Activated CD4-positive, alpha-beta T cell treated with anti-CD3 and anti-CD28 coated beads, Interleukin-2, amount 50 U/mL, for 24 hours (primary cell): Measurements from ENCODE around the gene PPT2.

Experiments used
- DNase-seq, 2 donors: peaks; one replicate each; pipeline ENCODE4 v3.0.0-alpha.2; 2020; ENCODE audit warnings: low read depth in 1 of 2, low spot score in 1 of 2

PPT2 gene

DNA sequence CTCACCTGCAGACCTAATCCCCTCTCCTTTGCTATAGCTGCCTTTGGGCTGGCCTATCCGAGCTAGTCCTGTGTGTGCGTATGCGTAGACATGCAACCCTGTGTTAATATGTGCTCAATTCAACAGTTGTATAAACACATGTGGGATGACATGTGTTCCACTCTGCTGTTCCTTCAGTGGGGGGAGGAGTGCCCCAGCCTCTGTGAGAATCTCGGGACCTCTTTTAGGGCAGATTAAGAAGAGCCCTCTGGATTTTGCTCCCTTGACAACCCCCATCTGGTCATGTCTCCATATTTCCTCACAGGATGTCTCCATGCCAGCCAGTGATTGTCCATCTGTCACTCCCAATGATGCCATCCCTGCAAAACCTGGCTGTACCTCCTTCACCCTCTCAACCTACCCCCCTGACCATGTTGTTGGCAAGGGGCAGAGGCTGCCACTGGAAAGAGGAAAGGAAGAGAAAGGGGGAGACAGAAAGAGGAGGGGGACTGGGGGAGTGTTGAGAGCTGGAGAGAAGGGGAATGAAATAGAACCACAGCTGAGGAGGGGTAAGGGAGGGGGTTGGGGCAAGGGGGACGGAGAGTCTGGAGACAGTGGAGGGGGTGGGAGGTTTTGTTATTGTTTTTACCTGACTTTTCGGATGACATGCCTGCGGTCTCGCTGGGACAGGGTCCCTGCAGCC is 2.6 kb upstream of the PPT2 start:
- DNase-seq = no peak

DNA sequence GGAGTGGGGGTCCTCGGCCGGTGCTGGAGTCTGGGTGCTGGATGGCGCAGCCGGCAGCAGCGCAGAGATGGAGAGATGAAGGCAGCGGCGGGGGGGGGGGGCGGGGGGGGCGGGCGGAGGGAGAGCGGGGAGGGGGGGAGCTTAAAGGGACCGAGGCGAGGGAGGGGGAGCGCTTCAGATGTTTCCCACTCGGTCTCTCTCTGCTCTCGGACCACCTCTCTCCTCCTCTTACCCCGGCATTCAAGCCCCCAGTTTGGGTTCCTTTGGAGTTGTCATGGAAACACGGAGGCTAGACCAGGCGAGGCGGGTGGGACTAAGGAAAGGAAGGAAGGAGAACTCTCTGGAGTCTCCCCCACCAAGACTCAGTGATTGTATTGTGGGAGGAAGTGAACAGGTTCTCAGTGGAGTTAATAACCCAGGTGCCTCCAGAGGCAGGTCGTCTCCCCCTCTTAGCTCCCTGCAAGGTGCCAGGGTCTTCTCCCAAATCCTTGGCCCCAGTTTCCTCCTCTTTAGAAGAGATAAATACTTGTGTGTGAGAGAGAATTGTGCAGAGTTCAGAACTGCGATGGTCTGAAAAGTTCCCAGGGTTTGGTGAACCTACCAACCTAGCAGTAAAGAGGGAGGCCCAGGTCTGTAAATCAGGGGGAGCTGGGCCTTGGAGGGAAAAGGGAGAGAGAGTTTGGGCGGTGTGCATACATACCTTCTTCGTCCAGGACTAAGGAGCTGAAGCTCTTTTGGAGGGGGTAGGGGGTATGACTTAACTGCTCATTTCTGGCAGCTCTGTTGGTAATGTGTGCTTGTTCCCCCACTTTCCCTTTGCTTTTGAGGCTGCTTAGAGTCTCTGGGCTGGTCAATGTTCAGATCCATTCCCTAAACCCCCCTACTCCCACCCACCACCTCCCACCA is 1.8 kb upstream of the PPT2 start, which contains the start of gene PRRT1:
Gene PRRT1, minus strand, starts transcription at position 77 of the 906 bp plus-strand sequence. CDS start 112 bp downstream, outside the sequence.
- no peak for DNase-seq

DNA sequence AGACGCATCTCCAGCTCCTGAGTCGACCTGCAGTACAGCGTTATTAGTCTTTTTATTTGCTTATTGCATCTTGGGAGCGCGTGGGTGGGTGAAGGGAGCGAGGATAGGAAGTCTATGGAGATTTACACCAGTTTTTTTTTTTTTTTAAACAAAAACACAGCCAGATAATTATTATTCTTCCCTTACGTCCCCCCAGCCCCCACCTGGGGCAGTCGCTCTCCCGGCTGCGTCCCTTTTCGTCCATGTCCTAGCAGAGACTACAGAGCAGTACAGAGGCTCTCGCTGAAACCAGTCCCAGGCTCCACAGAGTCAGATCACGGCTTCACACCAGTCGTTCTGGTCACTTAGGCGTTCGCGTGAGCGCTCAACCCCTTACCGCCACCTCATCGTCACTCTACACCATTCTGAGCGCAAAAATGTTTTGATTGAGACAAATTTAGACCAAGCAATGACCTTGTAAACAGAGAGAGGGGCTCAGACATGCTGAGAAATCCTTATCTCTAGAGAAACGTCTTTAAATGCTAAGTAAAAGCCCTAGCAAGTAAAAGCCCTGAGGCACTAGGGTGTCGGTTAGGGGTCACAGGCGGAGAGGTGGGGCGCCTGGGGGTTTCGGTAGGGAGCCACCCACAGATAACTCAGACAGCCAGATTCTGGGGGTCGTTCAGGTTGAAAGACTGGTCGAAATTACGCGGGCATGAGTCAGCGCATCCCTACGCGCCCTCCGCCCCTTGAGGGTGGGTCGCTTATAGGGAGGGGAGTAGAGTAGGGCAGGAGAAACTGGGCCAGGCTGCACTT is 975 bp upstream of the PPT2 start:
- no peak for DNase-seq

DNA sequence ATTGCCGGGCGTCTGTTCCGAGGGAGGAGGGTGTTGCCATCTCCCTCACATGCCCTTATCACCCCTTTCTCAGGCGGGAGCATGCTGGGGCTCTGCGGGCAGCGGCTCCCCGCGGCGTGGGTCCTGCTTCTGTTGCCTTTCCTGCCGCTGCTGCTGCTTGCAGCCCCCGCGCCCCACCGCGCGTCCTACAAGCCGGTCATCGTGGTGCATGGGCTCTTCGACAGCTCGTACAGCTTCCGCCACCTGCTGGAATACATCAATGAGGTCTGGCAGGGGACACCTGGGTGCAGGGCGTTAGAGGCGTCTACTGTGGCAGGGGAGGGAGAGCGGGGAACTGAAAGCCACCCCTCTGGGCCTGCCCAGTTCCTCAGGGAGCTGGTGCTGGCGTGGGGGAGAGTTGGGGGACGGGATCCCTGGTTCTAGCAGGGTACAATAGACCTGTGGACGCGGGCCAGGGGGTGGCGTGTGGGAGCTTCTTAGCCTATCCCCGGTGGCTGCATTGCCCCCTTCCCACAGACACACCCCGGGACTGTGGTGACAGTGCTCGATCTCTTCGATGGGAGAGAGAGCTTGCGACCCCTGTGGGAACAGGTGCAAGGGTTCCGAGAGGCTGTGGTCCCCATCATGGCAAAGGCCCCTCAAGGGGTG is 697 bp downstream of the PPT2 start:
- DNase-seq = peak; percentile 37 to 41

DNA sequence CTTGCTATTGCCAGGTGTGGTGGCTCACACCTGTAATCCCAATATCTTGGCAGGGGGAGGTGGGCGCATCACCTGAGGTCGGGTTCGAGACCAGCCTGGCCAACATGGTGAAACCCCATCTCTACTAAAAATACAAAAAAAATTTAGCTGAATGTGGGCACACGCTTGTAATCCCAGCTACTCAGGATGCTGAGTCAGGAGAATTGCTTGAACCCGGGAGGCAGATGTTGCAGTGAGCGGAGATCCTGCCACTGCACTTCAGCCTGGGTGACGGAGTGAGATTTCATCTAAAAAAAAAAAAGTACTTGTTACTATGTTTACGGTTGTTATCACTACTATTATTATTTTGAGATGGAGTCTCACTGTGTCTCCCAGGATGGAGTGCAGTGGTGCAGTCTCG is 3.0 kb downstream of the PPT2 start:
- no peak for DNase-seq

DNA sequence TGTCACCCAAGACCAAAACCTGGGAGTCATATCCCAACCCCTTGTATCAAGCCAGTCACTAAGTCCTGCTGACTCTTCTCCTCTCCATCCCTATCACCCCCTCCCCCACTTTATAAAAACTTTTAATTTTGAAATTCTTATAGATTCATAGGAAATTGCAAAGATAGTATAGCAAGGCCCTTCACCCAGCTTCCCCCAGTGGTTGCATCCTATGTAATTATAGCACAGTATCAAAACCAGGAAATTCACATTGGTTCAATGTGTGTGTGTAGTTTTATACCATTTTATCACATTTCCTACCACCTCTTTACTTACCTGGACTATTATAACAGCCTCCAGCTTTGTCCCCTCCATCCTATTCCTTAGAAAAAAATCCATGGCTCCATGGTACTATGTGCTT is 4.1 kb downstream of the PPT2 start:
- no peak for DNase-seq

DNA sequence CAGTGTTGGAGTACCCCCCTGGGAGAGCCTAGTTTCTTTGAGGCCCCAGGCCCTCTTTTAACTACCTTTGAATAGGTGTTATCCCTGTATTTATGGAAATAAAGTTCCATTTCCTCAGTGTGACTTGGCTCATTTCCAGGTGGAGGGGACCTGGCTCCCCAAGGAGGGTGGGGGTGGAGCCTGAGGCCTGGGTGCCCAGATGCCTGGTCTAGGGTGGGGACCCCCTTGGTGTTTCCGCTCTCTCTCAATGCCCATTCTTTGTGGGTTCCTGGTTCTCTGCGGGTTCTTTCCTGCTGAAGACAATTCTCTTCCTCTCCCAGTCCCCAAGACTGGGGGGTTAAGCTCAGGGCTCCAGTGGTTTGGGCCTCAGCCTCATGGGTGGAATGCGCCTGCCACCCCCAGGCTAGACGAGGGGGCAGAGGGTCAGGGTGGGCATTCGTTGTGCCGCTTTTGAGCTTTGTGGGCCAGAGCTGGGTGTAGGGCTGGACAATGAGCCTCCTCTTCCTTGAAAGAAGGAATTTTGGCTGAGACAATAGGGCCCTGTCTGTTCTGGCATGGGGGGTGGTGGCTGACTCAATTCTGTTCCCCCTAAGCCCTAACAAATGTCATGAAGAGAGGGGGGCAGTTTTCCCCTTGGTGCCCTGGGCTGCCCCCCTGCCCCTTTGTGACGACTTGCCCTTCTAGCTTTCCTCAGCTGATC is 9.8 kb downstream of the PPT2 start:
- no peak for DNase-seq

DNA sequence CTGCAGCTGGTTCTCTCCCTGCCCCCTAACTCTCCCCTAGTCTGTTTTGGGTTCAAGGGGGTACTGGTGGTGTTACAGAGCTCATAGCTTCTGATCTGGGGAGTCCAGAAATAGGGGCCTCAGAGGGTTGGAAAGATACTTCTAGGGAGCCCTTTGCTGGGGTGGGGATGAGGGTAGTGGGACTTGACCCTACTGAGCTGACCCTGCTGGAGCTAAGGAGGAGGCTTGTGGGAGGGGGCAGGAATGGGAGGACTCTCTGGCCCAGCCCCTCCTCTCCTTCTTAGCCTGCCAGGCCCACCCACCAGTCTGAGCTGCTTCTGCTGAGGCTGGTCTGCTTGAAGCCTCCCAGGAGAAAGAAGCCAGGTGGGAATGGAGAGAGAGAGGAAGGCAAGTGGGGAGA is 10.4 kb downstream of the PPT2 start, which contains the start of gene EGFL8:
Gene EGFL8, plus strand, starts transcription at position 301 of the 400 bp plus-strand sequence. CDS start 1,571 bp downstream, outside the sequence.
- no peak for DNase-seq

DNA sequence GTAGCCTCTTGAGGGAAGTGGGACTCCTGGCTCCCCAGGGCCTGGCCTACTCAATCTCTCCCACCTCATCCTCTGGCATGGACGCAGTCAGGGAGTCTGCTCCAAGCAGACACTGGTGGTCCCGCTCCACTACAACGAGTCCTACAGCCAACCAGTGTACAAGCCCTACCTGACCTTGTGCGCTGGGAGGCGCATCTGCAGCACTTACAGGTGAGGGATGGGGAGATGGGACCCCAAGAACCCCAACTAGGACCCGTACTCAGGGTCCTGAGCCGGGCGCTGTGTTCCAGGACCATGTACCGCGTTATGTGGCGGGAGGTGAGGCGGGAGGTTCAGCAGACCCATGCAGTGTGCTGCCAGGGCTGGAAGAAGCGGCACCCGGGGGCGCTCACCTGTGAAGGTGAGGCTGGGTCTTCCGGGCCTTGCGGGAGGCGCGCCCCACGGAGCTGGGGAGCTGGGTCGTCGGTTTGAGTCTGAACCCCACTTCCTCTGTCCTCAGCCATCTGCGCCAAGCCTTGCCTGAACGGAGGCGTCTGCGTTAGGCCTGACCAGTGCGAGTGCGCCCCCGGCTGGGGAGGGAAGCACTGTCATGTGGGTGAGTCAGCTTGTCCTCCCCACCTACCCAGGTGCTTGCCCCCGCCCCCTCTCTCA is 12.6 kb downstream of the PPT2 start:
- DNase-seq = no peak

DNA sequence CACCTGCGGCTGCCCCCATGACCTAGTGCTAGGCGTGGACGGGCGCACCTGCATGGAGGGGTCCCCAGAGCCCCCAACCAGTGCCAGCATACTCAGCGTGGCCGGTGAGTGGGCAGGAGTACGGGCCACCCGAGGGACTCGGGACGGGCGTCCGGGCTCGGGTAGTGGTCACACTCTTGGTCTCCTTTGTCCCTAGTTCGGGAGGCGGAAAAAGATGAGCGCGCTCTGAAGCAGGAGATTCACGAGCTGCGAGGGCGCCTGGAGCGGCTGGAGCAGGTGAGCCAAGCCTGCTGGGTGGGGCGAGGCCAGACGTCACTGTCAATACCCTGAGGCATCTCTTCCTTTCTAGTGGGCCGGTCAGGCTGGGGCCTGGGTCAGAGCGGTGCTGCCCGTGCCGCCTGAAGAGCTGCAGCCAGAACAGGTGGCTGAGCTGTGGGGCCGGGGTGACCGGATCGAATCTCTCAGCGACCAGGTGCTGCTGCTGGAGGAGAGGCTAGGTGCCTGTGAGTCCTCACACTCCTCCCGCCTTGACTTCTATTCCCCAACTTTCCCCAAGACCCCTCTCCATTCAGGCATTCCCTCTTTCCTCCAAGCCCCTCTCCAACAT is 13.3 kb downstream of the PPT2 start:
- no peak for DNase-seq

DNA sequence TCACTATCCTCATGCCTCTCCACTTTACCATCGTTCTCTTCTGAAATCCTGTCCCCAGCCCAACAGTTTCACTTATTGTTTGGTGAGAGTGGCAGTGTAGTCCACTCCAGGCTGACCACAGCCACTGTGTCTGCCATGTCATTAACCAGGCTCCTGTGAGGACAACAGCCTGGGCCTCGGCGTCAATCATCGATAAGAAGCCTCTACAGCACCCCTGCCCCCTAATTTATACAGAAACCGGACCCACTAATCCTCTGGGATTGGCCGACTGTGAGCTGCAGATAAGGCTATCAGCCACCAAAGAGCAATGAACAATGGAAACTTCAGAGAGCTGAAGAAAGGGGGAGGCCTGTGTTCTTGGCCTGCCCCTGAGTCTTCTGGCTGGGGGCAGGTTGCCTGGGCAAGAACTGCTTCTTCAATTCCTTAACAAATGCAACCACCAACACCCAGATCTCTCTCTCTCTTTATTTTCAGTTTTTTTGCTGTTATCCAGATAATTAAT is 13.9 kb downstream of the PPT2 start:
- no peak for DNase-seq

DNA sequence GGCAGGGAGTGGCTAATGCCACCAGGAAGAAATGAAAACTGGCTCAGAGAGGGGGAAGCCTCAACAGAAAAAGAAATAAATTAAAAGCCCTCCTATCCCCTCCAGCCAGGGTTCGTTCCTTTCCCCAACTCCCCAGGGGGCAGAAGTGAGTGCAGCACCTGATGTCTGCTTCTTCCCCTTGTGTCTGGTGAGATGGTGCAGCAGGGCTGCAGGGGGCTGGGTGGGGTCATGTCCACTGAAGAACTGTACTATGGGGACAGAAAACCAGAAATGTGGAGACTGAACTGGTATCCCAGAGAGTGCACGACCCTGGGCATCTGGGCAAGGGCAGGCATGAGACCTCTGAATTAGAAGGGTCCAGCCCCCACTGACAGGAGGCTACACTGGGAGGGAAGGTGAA is 14.4 kb downstream of the PPT2 start:
- DNase-seq = no peak

DNA sequence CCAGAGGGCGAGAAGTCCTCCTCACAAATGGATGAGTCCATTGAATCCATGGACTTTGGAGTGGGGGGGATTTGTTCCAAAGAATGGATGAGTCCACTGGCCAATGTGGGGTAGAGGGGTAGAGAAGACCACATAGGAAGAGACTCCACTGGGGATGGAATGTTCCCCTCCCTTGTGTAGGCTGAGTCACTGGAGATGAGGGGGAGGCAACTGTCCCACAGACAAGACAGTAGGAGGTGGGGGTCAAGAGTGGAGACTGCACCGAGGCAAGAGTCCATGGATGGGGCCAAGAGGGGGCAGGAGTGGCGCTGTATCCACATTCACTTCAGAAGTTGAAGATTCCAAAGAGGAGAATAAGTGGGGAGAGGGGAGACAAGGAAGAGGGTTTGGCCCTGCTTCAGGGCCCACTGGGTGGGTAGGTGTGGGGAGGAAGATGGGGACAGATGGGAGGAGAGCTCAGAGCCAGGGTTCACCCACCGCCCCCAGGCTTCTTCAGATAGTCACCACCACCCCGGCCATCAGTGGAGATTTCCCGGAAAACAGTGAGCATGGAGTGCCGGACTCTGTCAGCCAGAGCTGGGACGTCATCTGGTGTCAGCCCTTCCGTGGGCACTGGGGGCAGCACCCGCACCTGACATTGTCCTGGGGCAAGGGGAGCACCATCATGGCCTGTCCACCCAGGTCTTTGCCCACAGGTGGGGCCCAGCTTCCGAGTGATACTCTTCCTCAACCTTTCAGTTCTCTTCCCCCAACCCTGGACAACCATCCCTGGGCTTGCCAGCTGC is 15.1 kb downstream of the PPT2 start:
- DNase-seq = no peak

DNA sequence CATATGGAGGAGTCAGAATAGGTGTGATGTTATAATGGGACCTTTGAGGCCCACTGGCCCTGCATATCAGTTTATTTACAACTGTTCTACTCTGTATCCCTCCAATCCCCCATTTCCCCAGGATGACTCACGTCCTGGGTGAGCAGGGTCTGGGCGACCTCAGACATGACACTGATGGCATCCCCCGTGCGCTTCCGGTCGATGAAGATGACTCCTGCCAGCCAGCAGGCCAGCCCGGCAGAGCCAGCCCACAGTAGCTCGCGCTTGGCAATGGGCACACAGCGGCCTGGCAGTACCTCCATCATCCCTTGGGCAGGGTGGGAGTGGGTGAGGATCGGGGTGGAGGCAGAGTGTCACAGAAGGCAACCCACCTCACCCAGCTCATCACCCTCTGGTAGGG is 16.4 kb downstream of the PPT2 start:
- no peak for DNase-seq

DNA sequence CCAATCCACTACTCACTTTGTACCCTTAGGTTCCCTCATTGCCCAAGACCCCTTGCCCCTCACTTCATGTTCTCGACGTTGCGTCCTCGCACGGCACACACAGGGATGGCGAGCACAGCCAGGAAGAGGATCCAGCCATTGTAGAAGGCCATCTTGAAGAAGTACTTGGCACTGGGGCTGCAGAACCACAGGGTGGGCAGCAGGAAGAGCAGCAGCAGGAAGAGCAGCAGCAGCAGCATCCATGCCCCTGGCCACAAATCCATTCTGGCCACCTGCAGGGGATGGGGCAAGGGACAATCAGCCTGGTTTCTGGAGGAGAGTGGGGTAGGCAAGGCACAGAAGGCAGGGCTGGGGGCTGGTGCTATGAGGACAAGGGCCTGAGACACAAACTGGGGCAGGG is 17.3 kb downstream of the PPT2 start:
- no peak for DNase-seq

DNA sequence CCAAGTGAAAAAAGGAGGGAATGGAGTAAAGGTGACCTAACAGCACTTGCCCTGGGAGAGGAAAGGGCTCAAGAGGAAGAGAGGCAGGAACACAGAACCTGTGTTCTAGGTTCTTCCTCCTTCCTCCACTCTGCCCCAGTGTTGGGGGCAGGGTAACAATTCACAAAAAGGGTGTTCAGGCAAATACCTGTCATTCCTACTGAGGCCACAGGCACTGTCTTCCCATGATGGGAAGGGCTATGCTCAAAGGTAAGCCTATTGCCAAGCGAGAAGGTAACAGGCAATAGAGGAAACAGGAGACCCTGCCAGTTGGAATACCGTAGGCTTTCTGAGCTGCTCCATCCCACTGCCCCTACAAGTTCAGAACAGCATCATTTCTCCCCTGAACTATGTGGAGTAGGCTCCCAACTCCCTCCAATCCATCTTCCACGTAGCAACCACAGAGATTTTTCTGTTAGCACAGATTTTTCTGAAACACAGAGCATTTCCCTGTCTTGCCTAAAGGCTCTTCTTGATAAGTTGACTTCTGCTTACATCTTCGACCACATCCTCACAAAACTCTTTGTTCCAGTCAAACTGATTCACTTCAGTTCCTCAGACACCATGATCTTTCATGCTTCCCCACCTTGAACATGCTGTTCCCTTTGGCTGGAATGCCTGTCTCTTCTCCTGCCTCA is 19.2 kb downstream of the PPT2 start:
- no peak for DNase-seq

DNA sequence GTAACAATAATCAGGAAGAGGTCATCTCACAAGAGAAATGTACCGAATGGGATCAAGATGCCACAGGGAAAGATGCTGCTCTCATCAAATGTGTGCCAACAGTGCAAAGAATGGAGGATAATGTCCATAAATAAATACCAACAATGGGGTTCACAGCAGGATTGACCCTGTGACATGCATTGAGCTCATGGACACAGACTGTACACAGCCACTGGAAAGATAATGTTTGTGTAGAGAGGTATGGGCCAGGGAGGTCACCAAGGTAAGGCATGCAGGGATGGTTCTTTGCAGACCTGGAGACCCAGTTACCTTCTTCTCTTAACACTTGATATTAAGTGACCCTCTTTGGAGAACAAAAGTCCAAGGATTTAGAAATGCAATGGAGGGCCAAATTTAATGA is 20.5 kb downstream of the PPT2 start:
- no peak for DNase-seq

DNA sequence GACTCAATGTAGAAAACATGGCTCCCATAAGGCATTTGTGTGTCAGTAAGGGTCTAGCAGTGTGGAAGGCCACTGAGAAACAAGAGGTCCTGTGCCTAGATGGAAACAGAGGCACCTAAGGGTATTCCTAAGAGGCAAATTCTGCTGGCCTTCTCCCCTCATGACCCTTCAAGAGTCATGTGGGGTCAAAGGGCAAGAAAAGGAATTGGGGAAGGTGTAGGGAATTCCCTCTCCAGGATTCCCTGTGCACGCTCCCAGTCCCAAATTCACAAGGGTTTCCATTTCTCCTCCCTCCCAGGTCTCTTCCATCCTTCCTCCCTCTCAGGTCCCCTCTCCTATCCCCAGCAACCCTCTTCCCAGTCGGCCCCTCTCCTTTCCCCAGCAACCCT is 21.4 kb downstream of the PPT2 start:
- DNase-seq = no peak
